T-helper 17 cell (primary cell): ENCODE data around the gene PPM1M. TPM values are rescaled to one million over a fixed set of nuclear protein-coding genes. Genes with fewer than 3 reads are reported as not detected.

Experiments
- ATAC-seq: fragments of 150-1000 bp; cut with Tn5 transposase; 2 replicates; pipeline ENCODE4 v1.10.0; 2021; ENCODE audit warnings: mild to moderate bottlenecking, moderate library complexity
- DNase-seq, 3 donors: peaks; one replicate each; pipeline versions ENCODE4 v3.0.0 to v3.0.0-alpha.2; 2020 to 2021
- H3K9me3 ChIP-seq: one replicate; pipeline ENCODE4 v1.7.0; 2013; ENCODE audit warnings: low read length, mild to moderate bottlenecking; ENCODE audit not compliant: control insufficient read depth, poor library complexity, severe bottlenecking
- H3K27ac Mint-ChIP-seq: one replicate; pipeline ENCODE4 v1.8.0; 2022; ENCODE audit warnings: mild to moderate bottlenecking, moderate library complexity, mixed read lengths
- H3K27me3 Mint-ChIP-seq: one replicate; pipeline ENCODE4 v1.8.0; 2022; ENCODE audit warnings: mixed read lengths
- H3K36me3 Mint-ChIP-seq: one replicate; pipeline ENCODE4 v1.8.0; 2022; ENCODE audit warnings: low read depth, mixed read lengths
- H3K4me1 Mint-ChIP-seq: one replicate; pipeline ENCODE4 v1.8.0; 2022; ENCODE audit warnings: mild to moderate bottlenecking, mixed read lengths
- H3K4me3 Mint-ChIP-seq: one replicate; pipeline ENCODE4 v1.8.0; 2022; ENCODE audit warnings: mild to moderate bottlenecking, moderate library complexity, mixed read lengths
- total RNA-seq, 4 donors: library from RNA in 2 of 4; stranded (reverse) in 2 of 4; gene quantifications; one replicate each; pipeline ENCODE4 v1.2.3 and lab custom pipeline; 2022 to 2026

Gene PPM1M, protein sequence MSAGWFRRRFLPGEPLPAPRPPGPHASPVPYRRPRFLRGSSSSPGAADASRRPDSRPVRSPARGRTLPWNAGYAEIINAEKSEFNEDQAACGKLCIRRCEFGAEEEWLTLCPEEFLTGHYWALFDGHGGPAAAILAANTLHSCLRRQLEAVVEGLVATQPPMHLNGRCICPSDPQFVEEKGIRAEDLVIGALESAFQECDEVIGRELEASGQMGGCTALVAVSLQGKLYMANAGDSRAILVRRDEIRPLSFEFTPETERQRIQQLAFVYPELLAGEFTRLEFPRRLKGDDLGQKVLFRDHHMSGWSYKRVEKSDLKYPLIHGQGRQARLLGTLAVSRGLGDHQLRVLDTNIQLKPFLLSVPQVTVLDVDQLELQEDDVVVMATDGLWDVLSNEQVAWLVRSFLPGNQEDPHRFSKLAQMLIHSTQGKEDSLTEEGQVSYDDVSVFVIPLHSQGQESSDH
- total RNA-seq (10 to 100 TPM; 43.9 to 58.0 TPM), total RNA-seq (lab: John Stamatoyannopoulos, UW) (62.6 to 95.0 reads per million in 2 donors)

- DNase-seq: peak; percentile 62 to 74 (median 72)
- Mint-ChIP-seq H3K27ac (peak within 1 kb of the TSS; percentile 93), H3K4me3 (peak within 1 kb of the TSS; percentile 89), H3K27me3 (no peaks in the 10 kb centered on the region), H3K4me1 (peaks cover 65% of the 10 kb centered on the region), H3K36me3 (peaks cover 4% of the 10 kb centered on the region)
- ATAC-seq: peak; percentile 72
- H3K9me3 ChIP-seq: no peaks in the 10 kb centered on the region
These were observed at the start of gene PPM1M for GRCh38 chr3:52245322-52246263. Gene PPM1M (plus strand): TSS chr3:52245759. CDS start chr3:52245825, 66 bp downstream.

DNA sequence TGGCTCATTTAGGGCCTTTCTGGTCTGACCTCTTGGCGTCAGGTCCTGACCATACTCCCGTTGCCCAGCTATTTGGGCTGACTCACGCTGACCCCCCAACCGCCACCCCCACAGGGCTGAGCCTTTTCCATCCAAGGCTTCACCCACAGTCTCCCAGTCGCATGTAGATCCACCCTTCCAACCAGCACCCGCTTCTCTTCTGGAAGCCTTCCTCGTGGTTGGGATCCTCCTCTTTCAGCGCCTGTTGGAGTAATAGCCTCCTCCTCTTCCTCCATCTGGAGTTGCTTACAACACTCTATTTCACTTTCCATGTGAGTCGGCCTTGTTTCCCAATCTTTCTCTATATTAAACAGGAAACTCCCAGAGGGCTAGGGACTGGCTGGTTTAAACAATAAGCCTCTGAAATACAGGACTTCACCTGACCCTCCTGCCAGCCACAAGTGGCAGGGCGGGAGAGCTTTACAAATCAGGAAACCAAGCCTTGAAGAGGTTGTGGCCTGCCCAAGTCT, 49.7 kb upstream of the PPM1M start:
- no peak for DNase-seq
- H3K27ac Mint-ChIP-seq: peak overlapping the region; percentile 84
- no peaks in the 10 kb centered on the region for H3K27me3 Mint-ChIP-seq
- no peak for ATAC-seq
- no peaks in the 10 kb centered on the region for H3K9me3 ChIP-seq
- peaks cover 24% of the 10 kb centered on the region for H3K4me1 Mint-ChIP-seq
- H3K4me3 Mint-ChIP-seq: no peak overlapping the region
- peaks cover 2% of the 10 kb centered on the region for H3K36me3 Mint-ChIP-seq

- H3K4me1 Mint-ChIP-seq: peaks cover 33% of the 10 kb centered on the region
- no peak for ATAC-seq
- H3K4me3 Mint-ChIP-seq: no peak overlapping the region
These were observed 48.6 kb upstream of the PPM1M start for GRCh38 chr3:52196977-52197376.

GRCh38 chr3:52197499-52197841, 48.1 kb upstream of the PPM1M start:
- ATAC-seq (no peak), DNase-seq (no peak)
- peaks cover 36% of the 10 kb centered on the region for H3K4me1 Mint-ChIP-seq
- H3K4me3 Mint-ChIP-seq: peak overlapping the region; percentile 98
- H3K27me3 Mint-ChIP-seq: no peaks in the 10 kb centered on the region
- peak overlapping the region; percentile 98 for H3K27ac Mint-ChIP-seq
- peaks cover 4% of the 10 kb centered on the region for H3K36me3 Mint-ChIP-seq
- H3K9me3 ChIP-seq: no peaks in the 10 kb centered on the region

More at GRCh38 chr3:52196977-52197376, 48.6 kb upstream of the PPM1M start:
- no peaks in the 10 kb centered on the region for H3K9me3 ChIP-seq
- Mint-ChIP-seq H3K27ac (peak overlapping the region; percentile 98), H3K36me3 (peaks cover 2% of the 10 kb centered on the region), H3K27me3 (no peaks in the 10 kb centered on the region)
- no peak for DNase-seq

DNA sequence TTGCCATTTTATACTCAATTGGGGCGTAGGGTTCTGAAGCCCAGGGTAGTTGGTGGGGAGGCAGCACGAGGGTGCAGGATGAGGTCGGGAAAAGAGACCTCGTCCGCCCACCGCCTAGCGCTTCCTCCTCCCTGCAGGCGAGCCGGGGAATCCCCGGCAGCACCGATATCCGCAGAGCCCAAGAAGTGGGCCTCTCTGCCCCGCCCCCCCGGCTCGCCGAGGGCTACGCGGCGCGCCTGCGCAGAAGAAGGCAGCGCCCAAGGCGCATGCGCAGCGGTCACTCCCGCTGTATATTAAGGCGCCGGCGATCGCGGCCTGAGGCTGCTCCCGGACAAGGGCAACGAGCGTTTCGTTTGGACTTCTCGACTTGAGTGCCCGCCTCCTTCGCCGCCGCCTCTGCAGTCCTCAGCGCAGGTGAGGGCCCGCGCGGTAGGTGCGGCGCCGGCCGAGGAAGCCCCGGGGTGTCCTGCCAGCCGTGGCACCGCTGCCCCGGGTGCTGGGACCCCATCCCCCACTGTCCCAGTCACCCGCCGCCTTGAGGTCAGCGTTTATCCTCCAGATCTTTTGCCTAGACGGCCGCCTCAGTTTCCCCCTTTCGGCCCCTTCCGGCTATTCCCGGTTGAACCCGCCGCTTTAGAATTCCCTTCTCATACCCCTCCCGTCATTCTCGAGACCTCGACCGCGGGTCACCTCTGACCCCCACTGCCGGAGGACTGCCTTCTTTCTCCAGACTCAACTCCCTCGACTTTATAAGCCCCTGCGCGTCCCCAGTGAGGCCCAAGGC, 47.5 kb upstream of the PPM1M start, which contains the start of gene ALAS1:
TSS of gene ALAS1 (plus strand) at position 319 of the 784 bp plus-strand sequence. CDS start 1,082 bp downstream, outside the sequence.
- H3K9me3 ChIP-seq: no peaks in the 10 kb centered on the region
- peak; percentile 94 to 98 (median 96) for DNase-seq
- peak within 1 kb of the TSS; percentile 98 for H3K4me3 Mint-ChIP-seq
- peaks cover 37% of the 10 kb centered on the region for H3K4me1 Mint-ChIP-seq
- H3K36me3 Mint-ChIP-seq: peaks cover 5% of the 10 kb centered on the region
- no peaks in the 10 kb centered on the region for H3K27me3 Mint-ChIP-seq
- ATAC-seq: peak; percentile 98
- H3K27ac Mint-ChIP-seq: peak within 1 kb of the TSS; percentile 98

DNA sequence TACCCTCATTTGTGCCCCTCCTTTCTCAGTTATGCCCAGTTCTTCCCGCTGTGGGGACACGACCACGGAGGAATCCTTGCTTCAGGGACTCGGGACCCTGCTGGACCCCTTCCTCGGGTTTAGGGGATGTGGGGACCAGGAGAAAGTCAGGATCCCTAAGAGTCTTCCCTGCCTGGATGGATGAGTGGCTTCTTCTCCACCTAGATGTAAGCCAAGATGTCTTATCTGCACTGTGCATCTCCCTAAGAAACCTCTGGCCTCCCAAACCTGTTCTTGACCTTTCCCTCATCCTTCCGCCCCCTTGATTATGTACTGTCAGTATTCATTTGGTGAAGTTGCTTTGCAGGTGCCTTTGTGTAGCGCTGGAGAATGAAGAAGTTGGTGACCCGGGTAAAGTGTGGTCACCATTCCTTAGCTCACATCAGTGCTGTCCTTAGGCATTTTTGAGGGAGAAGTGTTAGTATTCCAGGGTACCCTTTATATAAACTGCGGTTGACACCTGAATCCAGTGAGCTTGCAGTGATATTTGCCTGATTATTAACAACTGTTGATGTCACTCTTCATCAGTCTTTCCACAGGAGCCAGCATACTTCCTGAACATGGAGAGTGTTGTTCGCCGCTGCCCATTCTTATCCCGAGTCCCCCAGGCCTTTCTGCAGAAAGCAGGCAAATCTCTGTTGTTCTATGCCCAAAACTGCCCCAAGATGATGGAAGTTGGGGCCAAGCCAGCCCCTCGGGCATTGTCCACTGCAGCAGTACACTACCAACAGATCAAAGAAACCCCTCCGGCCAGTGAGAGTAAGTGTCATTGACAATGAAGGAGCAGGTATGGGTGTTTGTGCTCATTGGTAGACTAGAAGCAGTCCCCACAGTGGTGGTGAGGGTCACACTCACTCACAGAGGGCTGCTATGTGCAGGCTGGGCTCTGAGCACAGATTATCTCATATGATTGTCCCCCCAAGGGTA, 46.6 kb upstream of the PPM1M start:
- ATAC-seq (no peak), DNase-seq (no peak)
- Mint-ChIP-seq H3K27ac (peak overlapping the region; percentile 98), H3K36me3 (peaks cover 8% of the 10 kb centered on the region), H3K27me3 (no peaks in the 10 kb centered on the region), H3K4me3 (peak overlapping the region; percentile 98), H3K4me1 (peaks cover 39% of the 10 kb centered on the region)
- H3K9me3 ChIP-seq: no peaks in the 10 kb centered on the region

GRCh38 chr3:52200981-52201679, 44.4 kb upstream of the PPM1M start:
- no peaks in the 10 kb centered on the region for H3K9me3 ChIP-seq
- H3K27me3 Mint-ChIP-seq: no peaks in the 10 kb centered on the region
- DNase-seq (no peak), ATAC-seq (no peak)
- H3K36me3 Mint-ChIP-seq: peaks cover 8% of the 10 kb centered on the region
- H3K4me3 Mint-ChIP-seq: no peak overlapping the region
- H3K27ac Mint-ChIP-seq: peak overlapping the region; percentile 66
- H3K4me1 Mint-ChIP-seq: peaks cover 39% of the 10 kb centered on the region

DNA sequence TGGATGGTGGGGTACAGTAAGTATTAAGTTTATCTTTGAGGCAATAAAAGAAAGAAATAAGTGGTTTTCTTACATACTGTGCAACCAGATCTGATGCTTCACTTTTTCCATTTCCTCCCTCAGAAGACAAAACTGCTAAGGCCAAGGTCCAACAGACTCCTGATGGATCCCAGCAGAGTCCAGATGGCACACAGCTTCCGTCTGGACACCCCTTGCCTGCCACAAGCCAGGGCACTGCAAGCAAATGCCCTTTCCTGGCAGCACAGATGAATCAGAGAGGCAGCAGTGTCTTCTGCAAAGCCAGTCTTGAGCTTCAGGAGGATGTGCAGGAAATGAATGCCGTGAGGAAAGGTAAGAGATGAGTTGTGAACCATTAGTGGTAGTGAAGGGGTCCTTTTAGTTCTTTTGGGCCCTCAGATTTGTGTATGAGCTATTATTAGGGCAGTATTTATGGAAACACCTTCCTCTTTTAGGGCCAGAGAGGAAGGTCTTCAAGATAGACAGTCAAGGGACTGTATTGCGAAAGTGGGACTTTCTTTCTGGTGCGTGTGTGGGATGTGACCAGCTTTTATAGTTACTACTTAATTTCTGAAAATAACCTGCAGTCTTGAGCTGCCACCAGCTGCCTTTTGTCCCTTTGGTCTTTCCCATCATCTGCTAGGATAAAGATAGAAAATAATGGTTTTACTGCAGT, 43.0 kb upstream of the PPM1M start:
- Mint-ChIP-seq H3K27me3 (no peaks in the 10 kb centered on the region), H3K36me3 (peaks cover 10% of the 10 kb centered on the region), H3K27ac (peak overlapping the region; percentile 66), H3K4me3 (no peak overlapping the region), H3K4me1 (peaks cover 35% of the 10 kb centered on the region)
- ATAC-seq (no peak), DNase-seq (no peak)
- H3K9me3 ChIP-seq: no peaks in the 10 kb centered on the region

DNA sequence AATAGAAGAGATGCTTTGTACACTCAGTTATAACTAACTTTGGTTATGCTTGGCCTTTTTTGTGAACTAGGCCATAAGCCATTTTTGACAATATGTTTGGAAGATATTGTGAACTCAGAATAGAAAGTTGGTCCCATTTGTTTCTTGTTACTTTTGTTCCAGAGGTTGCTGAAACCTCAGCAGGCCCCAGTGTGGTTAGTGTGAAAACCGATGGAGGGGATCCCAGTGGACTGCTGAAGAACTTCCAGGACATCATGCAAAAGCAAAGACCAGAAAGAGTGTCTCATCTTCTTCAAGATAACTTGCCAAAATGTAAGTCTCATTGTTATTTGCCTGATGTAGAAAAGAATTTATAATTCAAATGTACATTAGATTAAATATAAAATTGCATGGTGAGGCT, 41.9 kb upstream of the PPM1M start:
- no peaks in the 10 kb centered on the region for H3K9me3 ChIP-seq
- Mint-ChIP-seq H3K4me3 (no peak overlapping the region), H3K27ac (no peak overlapping the region), H3K4me1 (peaks cover 27% of the 10 kb centered on the region), H3K27me3 (no peaks in the 10 kb centered on the region), H3K36me3 (peaks cover 10% of the 10 kb centered on the region)
- DNase-seq (no peak), ATAC-seq (no peak)

DNA sequence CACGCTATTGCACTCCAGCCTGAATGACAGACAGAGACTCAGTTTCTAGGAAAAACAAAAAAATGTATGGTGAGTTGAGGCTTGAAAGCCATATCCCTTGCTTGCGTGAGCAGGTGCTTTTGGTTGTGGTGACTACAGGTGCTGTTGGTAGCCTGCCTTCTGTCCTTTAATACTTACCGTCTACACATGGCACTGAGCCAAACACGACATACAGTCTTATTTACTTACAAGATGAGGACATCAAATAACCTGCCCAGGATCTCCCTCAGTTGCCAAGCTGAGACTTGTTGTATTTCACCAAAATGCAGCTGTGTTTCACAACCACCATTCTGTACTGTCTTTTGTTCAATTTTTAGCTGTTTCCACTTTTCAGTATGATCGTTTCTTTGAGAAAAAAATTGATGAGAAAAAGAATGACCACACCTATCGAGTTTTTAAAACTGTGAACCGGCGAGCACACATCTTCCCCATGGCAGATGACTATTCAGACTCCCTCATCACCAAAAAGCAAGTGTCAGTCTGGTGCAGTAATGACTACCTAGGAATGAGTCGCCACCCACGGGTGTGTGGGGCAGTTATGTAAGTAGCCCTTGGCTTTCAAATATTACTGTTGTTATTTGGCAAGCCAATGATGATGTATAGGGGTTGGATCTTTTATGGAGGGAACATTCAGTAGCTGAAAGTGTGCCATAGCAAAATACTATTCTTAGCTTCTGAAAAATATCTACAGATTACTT, 41.1 kb upstream of the PPM1M start:
- no peaks in the 10 kb centered on the region for H3K9me3 ChIP-seq
- H3K27ac Mint-ChIP-seq: no peak overlapping the region
- H3K4me3 Mint-ChIP-seq: no peak overlapping the region
- no peaks in the 10 kb centered on the region for H3K27me3 Mint-ChIP-seq
- peaks cover 23% of the 10 kb centered on the region for H3K4me1 Mint-ChIP-seq
- ATAC-seq (no peak), DNase-seq (no peak)
- H3K36me3 Mint-ChIP-seq: peaks cover 10% of the 10 kb centered on the region
